Gastrocnemius medialis (tissue), 4 donors: ENCODE measurements around the gene SRBD1.

Experiments used
- POLR2A ChIP-seq, 2 donors: fragments of 450-650 bp; IDR thresholded peaks; one replicate each; pipeline ENCODE4 v1.6.1; 2017; ENCODE audit warnings: antibody characterized with exemption in 2 of 2, mild to moderate bottlenecking in 2 of 2, moderate library complexity in 2 of 2
- TF ChIP-seq, protein P1 (sequence below), 5 experiments: fragments of 450-650 bp in 3 of 5; fragments of 200-600 bp in 2 of 5; sonication (generic) in 2 of 5; IDR thresholded peaks in 4 of 5; conservative IDR thresholded peaks in 1 of 5; 1 replicate in 4 of 5; 2 replicates in 1 of 5; pipeline ENCODE4 v1.5.1; 2016 to 2019; ENCODE audit warnings: antibody characterized with exemption in 5 of 5, mild to moderate bottlenecking in 3 of 5, moderate library complexity in 3 of 5

DNA sequence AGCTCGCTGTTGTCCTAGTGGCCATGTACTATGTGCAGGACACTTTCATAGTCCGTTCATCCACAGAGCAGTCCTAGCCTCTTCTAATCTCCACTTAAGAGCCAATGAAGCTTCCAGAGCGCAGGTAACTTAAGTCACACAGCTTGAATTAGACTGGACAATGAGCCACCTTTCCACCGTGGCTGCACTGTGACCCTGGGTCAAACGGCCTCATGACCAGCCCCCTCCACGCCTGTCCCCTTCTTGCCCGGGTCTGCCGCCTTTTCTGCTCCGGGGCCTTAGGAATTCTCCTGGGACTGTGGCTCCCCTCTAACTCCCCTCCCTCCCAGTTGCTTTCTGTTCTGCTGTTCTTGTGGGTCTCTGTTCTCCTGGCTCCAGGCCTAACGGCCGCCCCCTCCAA is 32.0 kb upstream of the SRBD1 start:
- TF ChIP-seq, protein P1, sequence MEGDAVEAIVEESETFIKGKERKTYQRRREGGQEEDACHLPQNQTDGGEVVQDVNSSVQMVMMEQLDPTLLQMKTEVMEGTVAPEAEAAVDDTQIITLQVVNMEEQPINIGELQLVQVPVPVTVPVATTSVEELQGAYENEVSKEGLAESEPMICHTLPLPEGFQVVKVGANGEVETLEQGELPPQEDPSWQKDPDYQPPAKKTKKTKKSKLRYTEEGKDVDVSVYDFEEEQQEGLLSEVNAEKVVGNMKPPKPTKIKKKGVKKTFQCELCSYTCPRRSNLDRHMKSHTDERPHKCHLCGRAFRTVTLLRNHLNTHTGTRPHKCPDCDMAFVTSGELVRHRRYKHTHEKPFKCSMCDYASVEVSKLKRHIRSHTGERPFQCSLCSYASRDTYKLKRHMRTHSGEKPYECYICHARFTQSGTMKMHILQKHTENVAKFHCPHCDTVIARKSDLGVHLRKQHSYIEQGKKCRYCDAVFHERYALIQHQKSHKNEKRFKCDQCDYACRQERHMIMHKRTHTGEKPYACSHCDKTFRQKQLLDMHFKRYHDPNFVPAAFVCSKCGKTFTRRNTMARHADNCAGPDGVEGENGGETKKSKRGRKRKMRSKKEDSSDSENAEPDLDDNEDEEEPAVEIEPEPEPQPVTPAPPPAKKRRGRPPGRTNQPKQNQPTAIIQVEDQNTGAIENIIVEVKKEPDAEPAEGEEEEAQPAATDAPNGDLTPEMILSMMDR (IDR thresholded peaks at IDR 0.05 in 4 of 5, conservative IDR thresholded peaks at IDR 0.05 in 1 of 5) = no peak
- no peak for TF ChIP-seq POLR2A (IDR thresholded peaks at IDR 0.05)
